CD4-positive, CD25-positive, alpha-beta regulatory T cell (primary cell): ENCODE data around the gene PEX7. TPM values are rescaled to one million over a fixed set of nuclear protein-coding genes. Genes with fewer than 3 reads are reported as not detected.
"Not testable (repeated sequence)": the region's sequence is repeated elsewhere in the genome, so short reads cannot be mapped to it uniquely, and the experiment has no call there.

ENCODE experiments used
- ATAC-seq, 2 donors: fragments of 150-1000 bp; cut with Tn5 transposase; one replicate each; pipeline ENCODE4 v1.10.0; 2021; ENCODE audit warnings: low read depth in 2 of 2, moderate number of reproducible peaks in 2 of 2, moderate library complexity in 1 of 2
- DNase-seq, 3 donors: peaks; one replicate each; pipeline versions ENCODE4 v3.0.0 to v3.0.0-alpha.2; 2012 to 2022; ENCODE audit warnings: mixed read lengths in 1 of 3
- H3K27ac ChIP-seq: one replicate; pipeline ENCODE4 v1.7.0; 2013; ENCODE audit warnings: mild to moderate bottlenecking, low read length; ENCODE audit not compliant: insufficient read depth, poor library complexity, severe bottlenecking
- H3K27me3 ChIP-seq: one replicate; pipeline ENCODE4 v1.7.0; 2013; ENCODE audit warnings: low read length; ENCODE audit not compliant: control insufficient read depth, insufficient read depth
- H3K36me3 ChIP-seq: one replicate; pipeline ENCODE4 v1.7.0; 2013; ENCODE audit warnings: mild to moderate bottlenecking, low read length, moderate library complexity; ENCODE audit not compliant: control insufficient read depth, insufficient read depth
- H3K4me1 ChIP-seq: 2 replicates; pipeline ENCODE4 v1.7.0; 2013; ENCODE audit warnings: mild to moderate bottlenecking, low read length; ENCODE audit not compliant: insufficient read depth, control insufficient read depth, poor library complexity, severe bottlenecking
- H3K4me3 ChIP-seq: one replicate; pipeline ENCODE4 v1.7.0; 2013; ENCODE audit warnings: low read depth, mild to moderate bottlenecking, low read length, moderate library complexity
- H3K9me3 ChIP-seq, 2 experiments: 1 replicate in 1 of 2; 2 replicates in 1 of 2; pipeline ENCODE4 v1.7.0; 2013; ENCODE audit warnings: low read length in 2 of 2, mild to moderate bottlenecking in 1 of 2, moderate library complexity in 1 of 2; ENCODE audit not compliant: control insufficient read depth in 2 of 2
- H3K27ac Mint-ChIP-seq, 3 donors: one replicate each; pipeline ENCODE4 v1.8.0; 2020 to 2022; ENCODE audit warnings: mild to moderate bottlenecking in 3 of 3, mixed read lengths in 3 of 3, moderate library complexity in 2 of 3
- H3K27me3 Mint-ChIP-seq: one replicate; pipeline ENCODE4 v1.8.0; 2022; ENCODE audit warnings: mild to moderate bottlenecking, mixed read lengths
- H3K36me3 Mint-ChIP-seq: one replicate; pipeline ENCODE4 v1.8.0; 2020; ENCODE audit warnings: mixed read lengths
- H3K4me1 Mint-ChIP-seq, 4 donors: one replicate each; pipeline ENCODE4 v1.8.0; 2020 to 2022; ENCODE audit warnings: mixed read lengths in 4 of 4, mild to moderate bottlenecking in 1 of 4
- H3K4me3 Mint-ChIP-seq, 4 donors: one replicate each; pipeline ENCODE4 v1.8.0; 2020 to 2022; ENCODE audit warnings: mild to moderate bottlenecking in 4 of 4, mixed read lengths in 4 of 4, moderate library complexity in 3 of 4
- H3K9me3 Mint-ChIP-seq, 7 donors: one replicate each; pipeline ENCODE4 v1.8.0; 2020 to 2022; ENCODE audit warnings: mixed read lengths in 7 of 7, mild to moderate bottlenecking in 3 of 7, moderate library complexity in 2 of 7
- polyA plus RNA-seq, 4 donors: library from polyadenylated mRNA; unstranded; fragments of 300-500 nt; fragmentation: Illumina TruSeq; gene quantifications; one replicate each; pipeline ENCODE4 v1.2.3, GENCODE V29; 2021
- total RNA-seq: library from RNA; stranded (reverse); gene quantifications from one replicate; pipeline ENCODE4 v1.2.3, GENCODE V29; 2022

PEX7 gene
- total and polyA plus RNA-seq, 5 donors from 2014 or later, result 4.1 to 9.4 (median 5.7) TPM

- Mint-ChIP-seq H3K27ac (no peak overlapping the region), H3K27me3 (no peaks in the 10 kb centered on the region), H3K9me3 (no peaks in the 10 kb centered on the region), H3K36me3 (peaks cover 19% of the 10 kb centered on the region), H3K4me1 (peaks cover 0 to 4% (median under 1%) of the 10 kb centered on the region in 4 donors), H3K4me3 (no peak overlapping the region)
- H3K9me3 ChIP-seq, result no peaks in the 10 kb centered on the region
- H3K36me3 ChIP-seq, result peaks cover 5% of the 10 kb centered on the region
- H3K4me3 ChIP-seq, result no peak overlapping the region
- no peak overlapping the region for H3K27ac ChIP-seq
- no peaks in the 10 kb centered on the region for H3K27me3 ChIP-seq
- ATAC-seq (no peak), DNase-seq (peak in 1 of 3 donors; percentile 17)
- H3K4me1 ChIP-seq, result no peaks in the 10 kb centered on the region
These were observed 68.6 kb downstream of the PEX7 start for GRCh38 chr6:136890986-136891385.

GRCh38 chr6:136893187-136893586 is 70.8 kb downstream of the PEX7 start:
- peaks cover 0 to 4% (median 2%) of the 10 kb centered on the region in 4 donors for H3K4me1 Mint-ChIP-seq
- no peak overlapping the region for H3K27ac ChIP-seq
- H3K27me3 ChIP-seq, result no peaks in the 10 kb centered on the region
- H3K27ac Mint-ChIP-seq, result no peak overlapping the region
- no peaks in the 10 kb centered on the region for H3K4me1 ChIP-seq
- peaks cover 21% of the 10 kb centered on the region for H3K36me3 Mint-ChIP-seq
- H3K9me3 ChIP-seq, result no peaks in the 10 kb centered on the region
- no peak for ATAC-seq
- DNase-seq, result peak in 1 of 3 donors; percentile 52
- no peak overlapping the region for H3K4me3 ChIP-seq
- H3K27me3 Mint-ChIP-seq, result no peaks in the 10 kb centered on the region
- H3K9me3 Mint-ChIP-seq, result no peaks in the 10 kb centered on the region
- H3K4me3 Mint-ChIP-seq, result no peak overlapping the region
- H3K36me3 ChIP-seq, result peaks cover 8% of the 10 kb centered on the region

GRCh38 chr6:136895901-136896300 is 73.5 kb downstream of the PEX7 start:
- Histone ChIP-seq H3K36me3 (peaks cover 24% of the 10 kb centered on the region), H3K9me3 (no peaks in the 10 kb centered on the region), H3K27me3 (no peaks in the 10 kb centered on the region), H3K4me1 (no peaks in the 10 kb centered on the region), H3K27ac (no peak overlapping the region), H3K4me3 (no peak overlapping the region)
- H3K4me1 Mint-ChIP-seq, result peaks cover 0 to 4% (median 0%) of the 10 kb centered on the region in 4 donors
- no peaks in the 10 kb centered on the region for H3K27me3 Mint-ChIP-seq
- H3K9me3 Mint-ChIP-seq, result no peaks in the 10 kb centered on the region
- H3K36me3 Mint-ChIP-seq, result peaks cover 23% of the 10 kb centered on the region
- ATAC-seq (no peak), DNase-seq (no peak)
- no peak overlapping the region for H3K27ac Mint-ChIP-seq
- H3K4me3 Mint-ChIP-seq, result no peak overlapping the region

- H3K27ac Mint-ChIP-seq, result no peak overlapping the region
- Histone ChIP-seq H3K4me1 (no peaks in the 10 kb centered on the region), H3K4me3 (no peak overlapping the region), H3K27me3 (no peaks in the 10 kb centered on the region), H3K27ac (no peak overlapping the region), H3K36me3 (peaks cover 32% of the 10 kb centered on the region), H3K9me3 (no peaks in the 10 kb centered on the region)
- no peaks in the 10 kb centered on the region for H3K27me3 Mint-ChIP-seq
- peaks cover 0 to 4% (median 0%) of the 10 kb centered on the region in 4 donors for H3K4me1 Mint-ChIP-seq
- peaks cover 31% of the 10 kb centered on the region for H3K36me3 Mint-ChIP-seq
- no peak for DNase-seq
- H3K4me3 Mint-ChIP-seq, result no peak overlapping the region
- ATAC-seq, result no peak
- H3K9me3 Mint-ChIP-seq, result no peaks in the 10 kb centered on the region
These were observed 74.7 kb downstream of the PEX7 start for GRCh38 chr6:136897071-136897470.

- H3K4me1 Mint-ChIP-seq, result peaks cover 0 to 2% (median 0%) of the 10 kb centered on the region in 4 donors
- H3K36me3 Mint-ChIP-seq, result peaks cover 26% of the 10 kb centered on the region
- Histone ChIP-seq H3K27me3 (no peaks in the 10 kb centered on the region), H3K27ac (no peak overlapping the region), H3K9me3 (no peaks in the 10 kb centered on the region), H3K4me1 (no peaks in the 10 kb centered on the region), H3K36me3 (peaks cover 37% of the 10 kb centered on the region), H3K4me3 (no peak overlapping the region)
- H3K27me3 Mint-ChIP-seq, result no peaks in the 10 kb centered on the region
- H3K9me3 Mint-ChIP-seq, result no peaks in the 10 kb centered on the region
- no peak overlapping the region for H3K4me3 Mint-ChIP-seq
- no peak for ATAC-seq
- H3K27ac Mint-ChIP-seq, result no peak overlapping the region
- DNase-seq, result no peak
These were observed 78.9 kb downstream of the PEX7 start for GRCh38 chr6:136901212-136901784.

GRCh38 chr6:136904477-136904876 is 82.1 kb downstream of the PEX7 start:
- not testable (repeated sequence) for H3K4me1 ChIP-seq, H3K9me3 ChIP-seq, H3K27ac Mint-ChIP-seq, H3K27me3 Mint-ChIP-seq, DNase-seq, H3K4me3 Mint-ChIP-seq, H3K4me1 Mint-ChIP-seq, H3K4me3 ChIP-seq, H3K27ac ChIP-seq, H3K27me3 ChIP-seq, ATAC-seq, H3K9me3 Mint-ChIP-seq
- peaks cover 20% of the 10 kb centered on the region for H3K36me3 Mint-ChIP-seq
- peaks cover 34% of the 10 kb centered on the region for H3K36me3 ChIP-seq

GRCh38 chr6:136914947-136915346 is 92.6 kb downstream of the PEX7 start:
- H3K36me3 ChIP-seq, result peaks cover 10% of the 10 kb centered on the region
- no peak overlapping the region for H3K4me3 ChIP-seq
- no peaks in the 10 kb centered on the region for H3K9me3 ChIP-seq
- peaks cover 0 to 3% (median 0%) of the 10 kb centered on the region in 7 donors for H3K9me3 Mint-ChIP-seq
- peaks cover 1 to 13% (median 4%) of the 10 kb centered on the region in 4 donors for H3K4me1 Mint-ChIP-seq
- peaks cover 36% of the 10 kb centered on the region for H3K36me3 Mint-ChIP-seq
- peaks cover 21% of the 10 kb centered on the region for H3K27me3 Mint-ChIP-seq
- ATAC-seq (no peak), DNase-seq (peak in 1 of 3 donors; percentile 34)
- H3K4me1 ChIP-seq, result peaks cover 4% of the 10 kb centered on the region
- no peak overlapping the region for H3K4me3 Mint-ChIP-seq
- H3K27ac Mint-ChIP-seq, result no peak overlapping the region
- H3K27me3 ChIP-seq, result peaks cover 12% of the 10 kb centered on the region
- H3K27ac ChIP-seq, result no peak overlapping the region

- Mint-ChIP-seq H3K36me3 (peaks cover 10% of the 10 kb centered on the region), H3K9me3 (peaks cover 0 to 3% (median 0%) of the 10 kb centered on the region in 7 donors), H3K27ac (no peak overlapping the region), H3K4me3 (no peak overlapping the region), H3K4me1 (peaks cover 8 to 26% (median 15%) of the 10 kb centered on the region in 4 donors), H3K27me3 (peaks cover 37% of the 10 kb centered on the region)
- H3K36me3 ChIP-seq, result peaks cover 9% of the 10 kb centered on the region
- H3K27me3 ChIP-seq, result peaks cover 22% of the 10 kb centered on the region
- DNase-seq (no peak), ATAC-seq (no peak)
- H3K4me1 ChIP-seq, result peaks cover 39% of the 10 kb centered on the region
- no peak overlapping the region for H3K4me3 ChIP-seq
- H3K9me3 ChIP-seq, result no peaks in the 10 kb centered on the region
- no peak overlapping the region for H3K27ac ChIP-seq
These were observed 96.3 kb downstream of the PEX7 start for GRCh38 chr6:136918706-136919105.
